ENCODE measurements around the gene NOP9. TPM values are rescaled to one million over a fixed set of nuclear protein-coding genes. Genes with fewer than 3 reads are reported as not detected.

The NOP9 gene
- total RNA-seq, 1 experiment from 2014 or later: 35.1 TPM

DNA sequence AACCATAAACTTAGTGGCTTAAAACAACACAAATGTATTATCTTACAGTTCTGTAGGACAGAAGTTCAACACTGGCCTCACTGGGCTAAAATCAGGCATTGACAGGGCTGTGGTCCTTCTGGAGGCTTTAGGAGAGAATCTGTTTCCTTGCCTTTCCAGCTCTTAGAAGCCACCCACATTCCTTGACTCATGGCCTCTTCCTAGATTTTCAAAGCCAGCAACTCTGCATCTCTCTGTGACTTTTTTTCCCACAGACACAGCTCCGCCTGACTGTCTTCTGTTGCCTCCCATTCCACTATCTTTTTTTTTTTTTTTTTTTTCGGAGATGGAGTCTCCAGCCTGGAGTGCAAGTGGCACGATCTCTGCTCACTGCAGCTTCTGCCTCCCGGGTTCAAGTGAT, 56.6 kb downstream of the NOP9 start:
- POLR2A ChIA-PET: no interaction called here
- no peak for DNase-seq
- no peak for TF ChIP-seq CTCF (IDR thresholded peaks at IDR 0.05; ENCODE audit: insufficient read depth in 1 of 2, low read depth in 1 of 2, low read length in 1 of 2, severe bottlenecking in 1 of 2, unreplicated experiment in 1 of 2)
- Mint-ChIP-seq H3K27ac (ENCODE audit: unreplicated experiment) (no peak overlapping the region), H3K27me3 (ENCODE audit: insufficient read depth, unreplicated experiment) (no peaks in the 10 kb centered on the region), H3K36me3 (ENCODE audit: insufficient read depth, unreplicated experiment) (no peaks in the 10 kb centered on the region), H3K9me3 (ENCODE audit: unreplicated experiment) (no peaks in the 10 kb centered on the region), H3K4me3 (ENCODE audit: unreplicated experiment) (no peak overlapping the region), H3K4me1 (ENCODE audit: low read depth, unreplicated experiment) (peaks cover 10% of the 10 kb centered on the region)
- intact Hi-C loops (cut with micrococcal nuclease; ENCODE audit: unreplicated experiment): no loop called here
- Histone ChIP-seq H3K4me1 (peaks cover 4% of the 10 kb centered on the region; the same call in 1 of the 2 replicates), H3K4me3 (ENCODE audit: low read depth, low read length) (no peak overlapping the region), H3K36me3 (ENCODE audit: control insufficient read depth, insufficient read depth, low read length) (no peaks in the 10 kb centered on the region), H3K9me3 (no peaks in the 10 kb centered on the region), H3K27me3 (replicated peaks; ENCODE audit: control insufficient read depth, insufficient read depth, low read length) (no peaks in the 10 kb centered on the region)
- no TSS peak for BruUV-seq (replicated peaks)
- CTCF ChIA-PET: no interaction called here

Other genes with a start within 250 kb of the NOP9 start
- 0.88 and 1.00 TPM in 2 replicates for gene CARMIL3, start 247.8 kb upstream of the NOP9 start, total RNA-seq (2022)
- gene CPNE6, start 228.3 kb upstream of the NOP9 start, total RNA-seq (2022): not detected in 2 replicates
- 132 and 146 TPM in 2 replicates for gene PCK2, start 205.5 kb upstream of the NOP9 start, total RNA-seq (2022)
- 58.1 and 65.9 TPM in 2 replicates for gene DCAF11, start 185.1 kb upstream of the NOP9 start, total RNA-seq (2022)
- gene NRL, start 184.9 kb upstream of the NOP9 start, total RNA-seq (2022): 2.1 and 2.3 TPM in 2 replicates
- 0.39 and 0.44 TPM in 2 replicates for gene FITM1, start 169.2 kb upstream of the NOP9 start, total RNA-seq (2022)
- gene PSME1, start 163.7 kb upstream of the NOP9 start, total RNA-seq (2022): 130 and 141 TPM in 2 replicates
- 31.1 and 32.4 TPM in 2 replicates for gene EMC9, start 158.3 kb upstream of the NOP9 start, total RNA-seq (2022)
- 142 and 145 TPM in 2 replicates for gene PSME2, start 153.2 kb upstream of the NOP9 start, total RNA-seq (2022)
- 72.2 and 77.6 TPM in 2 replicates for gene RNF31, start 152.4 kb upstream of the NOP9 start, total RNA-seq (2022)
- gene IRF9, start 138.6 kb upstream of the NOP9 start, total RNA-seq (2022): 54.1 and 55.4 TPM in 2 replicates
- gene REC8, start 127.8 kb upstream of the NOP9 start, total RNA-seq (2022): 8.4 and 10.6 TPM in 2 replicates
- gene IPO4, start 111.0 kb upstream of the NOP9 start, total RNA-seq (2022): 85.4 and 95.8 TPM in 2 replicates
- 41.9 and 47.1 TPM in 2 replicates for gene TM9SF1, start 104.4 kb upstream of the NOP9 start, total RNA-seq (2022)
- not detected in 2 replicates for gene TSSK4, start 94.2 kb upstream of the NOP9 start, total RNA-seq (2022)
- gene CHMP4A, start 86.4 kb upstream of the NOP9 start, total RNA-seq (2022): 57.7 and 58.7 TPM in 2 replicates
- gene MDP1, start 83.8 kb upstream of the NOP9 start, total RNA-seq (2022): 19.6 and 20.5 TPM in 2 replicates
- 210 and 218 TPM in 2 replicates for gene NEDD8, start 67.5 kb upstream of the NOP9 start, total RNA-seq (2022)
- 76.9 and 80.1 TPM in 2 replicates for gene GMPR2, start 66.9 kb upstream of the NOP9 start, total RNA-seq (2022)
- 33.4 and 34.4 TPM in 2 replicates for gene TINF2, start 57.2 kb upstream of the NOP9 start, total RNA-seq (2022)
- 5.9 and 6.1 TPM in 2 replicates for gene TGM1, start 36.7 kb upstream of the NOP9 start, total RNA-seq (2022)
- gene RABGGTA, start 28.3 kb upstream of the NOP9 start, total RNA-seq (2022): 27.1 and 30.4 TPM in 2 replicates
- gene DHRS1, start 70 bp upstream of the NOP9 start, total RNA-seq (2022): 15.6 and 18.1 TPM in 2 replicates
- 3.5 and 7.2 TPM in 2 replicates for gene CIDEB, start 8.1 kb downstream of the NOP9 start, total RNA-seq (2022)
- 10.3 and 12.3 TPM in 2 replicates for gene LTB4R2, start 10.3 kb downstream of the NOP9 start, total RNA-seq (2022)
- gene LTB4R, start 11.7 kb downstream of the NOP9 start, total RNA-seq (2022): 7.3 and 7.8 TPM in 2 replicates
- 0.57 and 0.60 TPM in 2 replicates for gene ADCY4, start 35.2 kb downstream of the NOP9 start, total RNA-seq (2022)
- 1.5 TPM in 2 replicates for gene RIPK3, start 40.1 kb downstream of the NOP9 start, total RNA-seq (2022)
- gene NFATC4, start 68.3 kb downstream of the NOP9 start, total RNA-seq (2022): 0.84 and 0.88 TPM in 2 replicates
- 5.9 and 6.1 TPM in 2 replicates for gene NYNRIN, start 99.2 kb downstream of the NOP9 start, total RNA-seq (2022)
- 1.1 and 1.4 TPM in 2 replicates for gene CBLN3, start 129.8 kb downstream of the NOP9 start, total RNA-seq (2022)
- gene KHNYN, start 130.1 kb downstream of the NOP9 start, total RNA-seq (2022): 50.0 and 50.5 TPM in 2 replicates
- gene SDR39U1, start 142.9 kb downstream of the NOP9 start, total RNA-seq (2022): 44.1 and 45.8 TPM in 2 replicates
- not detected in 2 replicates for gene CMA1, start 208.4 kb downstream of the NOP9 start, total RNA-seq (2022)